HCT116 (cell line): ENCODE measurements around the gene TYW1B.
"Not testable (repeated sequence)": the region's sequence is repeated elsewhere in the genome, so short reads cannot be mapped to it uniquely, and the experiment has no call there.

Experiments
- CTCF ChIP-seq, 3 experiments: fragments of 200-600 bp in 1 of 3; sonication (generic) in 1 of 3; IDR thresholded peaks in 2 of 3; conservative IDR thresholded peaks in 1 of 3; 2 replicates each; pipeline ENCODE4 v1.5.1; 2012 to 2017; ENCODE audit warnings: low read depth in 2 of 3, low read length in 2 of 3, antibody characterized with exemption in 1 of 3, borderline replicate concordance in 1 of 3, control low read depth in 1 of 3, mild to moderate bottlenecking in 1 of 3, mixed read lengths in 1 of 3, mixed run types in 1 of 3, moderate library complexity in 1 of 3; ENCODE audit not compliant: insufficient read depth in 1 of 3
- EZH2 ChIP-seq: fragments of 200-600 bp; sonication (generic); IDR thresholded peaks from 2 replicates; pipeline ENCODE4 v1.6.1; 2017; ENCODE audit warnings: antibody characterized with exemption, mixed run types
- POLR2AphosphoS5 ChIP-seq: IDR thresholded peaks from 2 replicates; pipeline ENCODE4 v1.6.1; 2011; ENCODE audit warnings: mild to moderate bottlenecking, low read depth, low read length, moderate library complexity

DNA sequence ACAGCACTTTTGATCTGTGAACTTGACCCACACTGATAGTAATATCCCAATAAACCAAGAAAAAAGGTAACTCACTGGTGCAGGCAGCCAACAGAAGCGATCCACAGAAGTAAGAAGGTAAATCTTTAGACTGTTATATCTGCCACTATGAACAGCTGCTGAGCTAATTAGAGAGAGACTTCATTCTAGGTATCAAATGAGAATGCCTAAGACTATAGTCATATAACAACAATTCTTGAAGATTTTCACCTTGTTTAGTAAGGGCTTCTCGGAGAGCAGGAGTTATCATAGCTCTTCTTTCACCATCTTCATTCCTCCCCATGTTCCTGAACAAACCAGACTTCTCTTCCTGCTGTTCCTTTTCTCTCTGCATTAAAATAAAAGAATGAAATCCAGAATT, 50.8 kb downstream of the TYW1B start:
- not testable (repeated sequence) for TF ChIP-seq CTCF (IDR thresholded peaks at IDR 0.05 in 2 of 3, conservative IDR thresholded peaks at IDR 0.05 in 1 of 3; ENCODE audit: borderline replicate concordance in 1 of 3, insufficient read depth in 1 of 3, low read depth in 2 of 3, low read length in 2 of 3); POLR2AphosphoS5; EZH2
